NCI-H2107 treated with DMSO at 0.1 percent for 48 hours (cell line): ENCODE data around the gene PRICKLE1.
A peak's percentile ranks its signal among the peaks of the same experiment; 100 is the strongest.

ENCODE experiments used
- DNase-seq: peaks from one replicate; lab custom pipeline; 2025; ENCODE audit not compliant: unreplicated experiment; lab: John Stamatoyannopoulos, UW

Gene PRICKLE1

GRCh38 chr12:42496886-42497285, 92.7 kb downstream of the PRICKLE1 start:
- DNase-seq, result no peak

DNA sequence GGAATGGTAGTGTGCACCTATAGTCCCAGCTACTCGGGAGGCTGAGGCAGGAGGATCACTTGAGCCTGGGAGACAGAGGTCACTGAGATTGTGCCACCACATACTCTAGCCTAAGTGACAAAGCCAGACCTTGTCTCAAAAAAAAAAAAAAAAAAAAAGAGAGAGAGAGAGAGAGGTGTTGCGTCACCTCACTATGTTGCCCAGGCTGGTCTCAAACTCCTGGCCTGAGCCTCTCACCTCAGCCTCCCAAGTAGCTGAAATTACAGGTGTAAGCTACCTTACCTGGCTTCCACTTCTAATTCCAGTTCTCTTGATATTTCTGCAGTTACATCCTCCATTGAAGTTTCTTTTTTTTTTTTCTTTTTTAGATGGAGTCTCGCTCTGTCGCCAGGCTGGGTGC, 94.3 kb downstream of the PRICKLE1 start:
- DNase-seq, result no peak

DNA sequence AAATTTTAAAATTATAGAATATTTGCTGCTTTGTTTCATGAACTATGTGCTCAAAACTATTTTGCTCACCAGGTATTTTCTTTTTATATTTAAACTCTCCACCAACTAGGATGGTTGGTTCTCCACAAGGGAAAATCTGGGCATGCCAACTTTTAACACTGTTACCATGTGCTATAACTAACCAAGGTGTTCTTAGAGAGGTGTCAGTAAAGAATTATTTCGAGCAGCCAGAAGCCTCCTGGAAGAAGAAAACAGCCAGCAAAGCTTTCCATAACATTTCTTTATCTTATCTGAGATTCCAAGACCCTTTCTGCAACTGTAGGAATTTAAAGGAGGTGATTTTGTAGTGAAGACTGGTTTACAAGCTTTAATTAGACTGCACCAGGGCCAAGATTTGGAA, 97.3 kb downstream of the PRICKLE1 start:
- no peak for DNase-seq

DNA sequence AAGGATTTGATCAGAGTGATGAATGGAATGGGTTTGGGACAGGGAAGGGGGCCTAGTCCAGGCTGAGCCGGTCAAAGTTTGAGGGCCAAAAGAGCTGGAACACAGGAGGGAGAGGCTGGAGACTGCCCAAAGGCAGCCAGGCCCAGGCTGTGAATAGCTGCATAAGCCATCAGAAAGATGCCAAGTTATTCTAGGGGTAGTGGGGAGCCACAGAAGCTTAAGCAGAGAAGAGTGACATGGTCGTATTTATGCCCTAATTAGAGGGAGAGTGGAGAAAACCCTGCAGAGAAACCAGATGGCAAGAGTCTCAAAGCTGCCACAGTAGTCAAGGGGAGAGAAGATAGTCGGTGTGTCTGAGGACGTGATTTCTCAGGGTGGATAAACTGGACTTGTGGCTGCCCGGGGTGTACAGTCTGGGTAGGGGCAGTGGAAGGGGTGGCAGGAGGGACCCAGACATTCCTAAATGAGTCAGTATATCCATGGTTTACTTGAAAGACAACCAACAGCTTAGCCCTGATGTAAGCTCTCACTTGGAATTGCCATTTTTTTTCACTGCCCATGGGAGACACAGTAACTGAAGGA, 99.2 kb downstream of the PRICKLE1 start:
- no peak for DNase-seq

- DNase-seq, result no peak
These were observed 103.1 kb downstream of the PRICKLE1 start for GRCh38 chr12:42486407-42486806.

GRCh38 chr12:42485823-42486222, 103.7 kb downstream of the PRICKLE1 start:
- DNase-seq, result no peak

DNA sequence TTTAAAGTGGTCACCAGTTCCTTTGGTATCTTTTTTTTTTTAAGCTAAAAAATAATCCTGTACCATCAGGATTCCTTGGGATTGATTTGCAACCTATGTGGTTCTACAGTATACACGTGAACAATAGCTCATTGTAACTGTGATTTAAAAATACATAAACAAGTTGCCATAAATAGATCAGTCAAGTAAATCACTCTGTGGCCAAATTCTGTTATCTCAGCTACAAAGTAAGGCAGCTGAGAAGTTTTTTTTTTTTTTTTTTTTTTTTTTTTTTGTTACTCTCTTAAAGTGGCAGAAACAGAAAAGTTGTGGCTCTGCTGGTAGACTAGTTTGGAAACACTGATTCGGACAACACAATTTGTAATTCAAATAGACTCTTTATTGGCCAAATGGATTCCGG, 104.5 kb downstream of the PRICKLE1 start:
- DNase-seq, result no peak

- DNase-seq, result no peak
These were observed 106.1 kb downstream of the PRICKLE1 start for GRCh38 chr12:42483521-42483790.

DNA sequence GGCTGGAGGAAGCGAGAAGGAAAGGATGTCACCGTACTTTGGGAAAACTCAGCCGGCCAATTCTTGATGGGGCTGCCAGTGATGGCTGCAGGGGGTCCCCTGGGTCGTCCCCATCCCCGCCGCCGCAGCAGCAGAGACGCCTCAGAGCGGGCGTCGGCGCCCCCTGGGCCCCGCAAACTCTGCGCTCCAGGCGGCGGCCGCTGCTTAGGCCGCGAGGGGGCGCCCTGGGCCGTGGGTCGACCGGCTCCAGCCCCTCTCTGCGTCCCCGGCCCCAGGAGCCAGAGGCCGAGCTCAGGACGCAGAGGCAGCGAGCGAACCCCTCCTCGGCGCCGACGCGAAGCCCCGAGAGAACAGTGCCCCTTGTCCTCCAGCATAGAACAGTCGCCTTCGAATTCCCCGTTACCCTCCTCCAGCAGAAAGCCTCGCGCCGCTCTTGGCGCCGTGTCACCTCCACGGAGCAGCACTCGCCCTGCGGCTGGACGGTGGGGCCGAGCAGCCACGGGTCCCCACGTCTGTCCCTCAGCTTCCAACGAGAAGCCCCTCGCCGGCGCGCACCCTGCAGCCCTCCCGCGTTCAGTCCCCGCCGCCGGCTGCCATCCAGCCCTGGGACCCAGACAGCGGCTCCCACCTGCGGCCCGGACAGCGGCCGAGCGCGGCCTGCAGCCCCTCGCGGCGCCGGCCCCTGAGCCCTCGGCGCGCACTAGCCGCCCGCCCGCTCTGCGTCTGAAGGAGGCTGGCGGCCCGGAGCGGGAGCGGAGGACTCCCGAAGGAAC, 106.6 kb downstream of the PRICKLE1 start:
- no peak for DNase-seq

GRCh38 chr12:42482041-42482747, 107.4 kb downstream of the PRICKLE1 start:
- no peak for DNase-seq

- DNase-seq, result no peak
These were observed 108.2 kb downstream of the PRICKLE1 start for GRCh38 chr12:42481368-42481767.

GRCh38 chr12:42477941-42478340, 111.6 kb downstream of the PRICKLE1 start:
- DNase-seq, result no peak

GRCh38 chr12:42475106-42475505, 114.4 kb downstream of the PRICKLE1 start:
- no peak for DNase-seq

DNA sequence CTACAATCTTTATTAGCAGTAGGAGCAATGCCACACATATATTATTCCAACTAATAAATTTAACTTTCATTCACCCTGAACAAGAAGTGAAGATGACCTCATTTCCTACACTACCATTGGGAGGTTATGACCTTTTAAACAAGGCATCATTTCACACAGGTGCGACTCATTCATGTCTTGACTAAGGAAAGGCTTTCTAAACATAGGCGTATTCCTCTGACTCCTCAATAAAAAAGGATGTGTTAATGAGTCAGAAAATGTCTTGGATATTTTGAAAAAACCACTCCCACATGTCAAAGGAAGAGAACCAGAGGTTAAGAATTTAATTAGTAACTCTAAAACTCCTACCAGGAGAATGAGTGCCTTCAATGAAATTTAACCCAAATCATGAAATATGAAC, 115.2 kb downstream of the PRICKLE1 start:
- no peak for DNase-seq

DNA sequence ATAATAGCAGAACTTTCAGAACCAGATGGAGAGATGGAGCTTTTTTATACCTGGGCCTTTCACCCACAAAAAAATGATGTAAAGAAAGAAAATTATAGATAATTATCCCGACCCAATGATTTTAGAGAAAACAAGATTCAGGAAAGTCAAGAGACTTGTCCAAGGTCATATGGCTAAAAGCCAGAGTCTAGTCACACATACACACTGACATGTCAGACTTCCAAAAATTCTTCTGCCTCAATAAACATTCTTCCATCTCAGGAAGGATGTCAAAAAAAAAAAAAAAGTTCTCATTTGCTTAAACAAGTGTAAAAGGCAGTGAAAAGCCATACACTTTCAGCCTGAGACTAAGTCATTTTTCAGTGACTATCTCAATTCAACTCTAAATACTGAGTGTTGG, 116.0 kb downstream of the PRICKLE1 start:
- no peak for DNase-seq

GRCh38 chr12:42473130-42473529, 116.4 kb downstream of the PRICKLE1 start:
- DNase-seq, result no peak

GRCh38 chr12:42472376-42472775, 117.2 kb downstream of the PRICKLE1 start:
- DNase-seq, result no peak

- peak; percentile 80 for DNase-seq
These were observed 120.0 kb downstream of the PRICKLE1 start for GRCh38 chr12:42469355-42470175.

- DNase-seq, result peak; percentile 28
These were observed 120.6 kb downstream of the PRICKLE1 start for GRCh38 chr12:42468921-42469320.

- no peak for DNase-seq
These were observed 121.2 kb downstream of the PRICKLE1 start for GRCh38 chr12:42468341-42468821.

DNA sequence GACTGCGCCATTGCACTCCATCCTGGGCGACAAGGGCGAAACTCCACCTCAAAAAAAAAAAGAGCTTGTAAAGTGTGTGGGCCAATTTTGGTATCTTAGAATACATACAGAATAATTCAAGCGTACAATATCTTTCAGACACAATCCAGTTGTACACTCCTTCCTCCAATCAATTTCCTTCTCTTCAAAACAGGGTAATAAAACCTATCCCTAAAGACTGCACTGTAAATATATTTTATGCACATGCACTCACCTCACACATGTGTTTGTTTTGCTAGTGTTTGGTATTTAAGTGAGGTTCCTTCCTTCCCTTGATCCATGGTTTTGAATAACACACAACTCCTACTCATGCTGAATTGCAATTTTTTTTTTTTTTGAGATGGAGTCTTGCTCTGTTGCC, 125.9 kb downstream of the PRICKLE1 start:
- DNase-seq, result no peak
